Measurements from ENCODE around the gene BCL7B.
"Not testable (repeated sequence)": the region's sequence is repeated elsewhere in the genome, so short reads cannot be mapped to it uniquely, and the experiment has no call there.

BCL7B gene

GRCh38 chr7:73532224-73532623, 25.3 kb downstream of the BCL7B start:
- DNase-seq = no peak

- DNase-seq = peak; percentile 42
Measured at GRCh38 chr7:73530800-73531199, 26.7 kb downstream of the BCL7B start.

- DNase-seq = peak; percentile 9
Measured at GRCh38 chr7:73526896-73527821, 30.3 kb downstream of the BCL7B start.

- not testable (repeated sequence) for DNase-seq
Measured at GRCh38 chr7:73526158-73526494, 31.4 kb downstream of the BCL7B start.

DNA sequence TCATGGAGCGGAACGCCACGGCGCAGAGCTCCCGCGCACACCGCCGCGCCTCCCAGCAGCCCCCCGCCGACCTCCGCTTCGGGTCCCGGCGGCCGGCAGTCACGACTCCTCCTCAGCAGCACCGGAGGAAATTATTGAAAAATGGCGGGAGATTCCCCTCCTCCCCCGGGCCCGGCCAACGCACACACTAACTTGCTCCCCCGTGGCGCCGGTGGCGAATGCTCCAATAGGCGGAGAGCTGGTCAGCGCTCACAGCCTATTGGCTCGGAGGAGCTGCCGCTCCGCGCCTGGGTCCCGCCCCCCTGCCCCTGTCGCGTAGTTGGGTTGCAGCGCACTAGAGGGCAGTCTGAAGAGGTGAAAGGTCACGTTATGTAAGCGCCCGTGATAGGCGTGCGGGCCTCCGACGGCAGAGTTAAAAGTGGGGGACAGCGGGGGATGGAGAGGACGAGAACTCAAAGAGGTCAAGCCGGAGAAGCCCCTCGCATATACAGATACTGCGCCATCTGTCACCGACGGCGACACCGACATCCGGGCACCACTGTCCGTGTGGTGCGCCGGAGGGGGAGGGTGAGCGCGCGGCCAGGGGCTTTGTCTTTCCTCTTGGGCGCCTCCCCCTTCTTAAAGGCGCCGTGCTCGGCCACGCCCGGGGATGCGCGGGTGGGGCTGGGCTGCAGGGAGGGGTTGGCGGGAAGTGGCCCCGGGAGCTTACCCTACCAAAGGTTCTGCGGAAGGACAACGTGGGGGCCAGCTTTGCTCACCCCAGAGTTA, 35.2 kb downstream of the BCL7B start, which contains the start of gene BAZ1B:
TSS of gene BAZ1B (minus strand) at position 189 of the 768 bp plus-strand sequence. CDS start 360 bp downstream, outside the sequence.
- peak; percentile 98 for DNase-seq

DNA sequence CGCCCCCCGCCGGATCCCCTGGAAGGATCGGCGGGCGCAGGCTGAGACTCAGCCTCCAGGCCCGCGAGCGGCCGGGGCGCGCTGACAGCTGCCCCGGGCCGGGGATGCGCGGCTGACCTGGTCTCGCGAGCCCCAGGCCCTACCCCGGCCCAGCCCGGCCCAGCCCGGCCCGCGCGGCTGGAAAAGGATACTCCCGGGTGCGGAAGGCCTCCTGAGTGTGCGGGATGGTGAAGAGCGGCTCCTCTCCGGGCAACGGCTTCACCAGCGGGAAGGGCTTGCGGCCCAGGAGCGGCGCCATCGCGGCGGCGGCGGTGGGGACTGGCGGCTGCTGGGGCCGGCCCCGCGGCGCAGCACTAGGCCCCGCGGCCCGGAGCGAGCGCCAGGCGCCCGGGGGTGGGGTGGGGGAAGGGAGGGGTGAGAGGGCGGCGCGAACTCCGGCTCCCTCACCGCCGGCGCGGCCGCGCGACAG, 35.8 kb downstream of the BCL7B start:
- no peak for DNase-seq

GRCh38 chr7:73520673-73521635, 36.5 kb downstream of the BCL7B start:
- DNase-seq = peak; percentile 36

DNA sequence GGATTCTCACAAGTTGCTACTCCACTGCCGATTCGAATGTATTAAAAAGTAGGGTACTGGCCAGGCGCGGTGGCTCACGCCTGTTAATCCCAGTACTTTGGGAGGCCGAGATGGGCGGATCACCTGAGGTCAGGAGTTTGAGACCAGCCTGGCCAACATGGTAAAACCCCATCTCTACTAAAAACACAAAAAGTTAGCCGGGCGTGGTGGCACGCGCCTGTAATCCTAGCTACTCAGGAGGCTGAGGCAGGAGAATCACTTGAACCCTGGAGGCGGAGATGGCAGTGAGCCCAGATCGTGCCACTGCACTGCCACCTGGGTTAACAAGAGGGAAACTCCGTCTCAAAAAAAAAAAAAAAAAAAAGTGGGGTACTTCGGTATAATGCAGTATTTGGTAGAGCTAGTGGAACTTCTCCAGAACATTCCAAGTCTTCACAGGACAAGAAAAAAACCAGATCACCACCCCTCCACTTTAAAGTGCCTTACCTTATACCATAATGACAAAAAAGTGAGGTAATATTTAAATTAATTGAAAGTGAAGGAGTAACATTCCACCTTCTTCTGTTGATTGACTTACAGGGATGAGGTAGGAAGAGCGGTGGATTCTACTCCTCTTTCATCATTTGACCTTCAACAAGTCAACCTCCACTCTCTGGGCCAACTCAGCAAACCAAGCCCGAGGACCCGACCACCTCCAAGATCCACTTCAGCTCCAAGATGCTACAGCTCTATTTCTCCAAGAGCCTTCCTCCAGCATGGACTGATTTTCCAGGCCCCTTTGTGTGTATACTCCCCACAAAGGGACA, 37.4 kb downstream of the BCL7B start:
- no peak for DNase-seq

GRCh38 chr7:73518470-73518869, 39.0 kb downstream of the BCL7B start:
- DNase-seq = no peak

- DNase-seq = no peak
Measured at GRCh38 chr7:73517241-73517995, 40.1 kb downstream of the BCL7B start.

- peak; percentile 37 for DNase-seq
Measured at GRCh38 chr7:73515178-73515577, 42.3 kb downstream of the BCL7B start.

DNA sequence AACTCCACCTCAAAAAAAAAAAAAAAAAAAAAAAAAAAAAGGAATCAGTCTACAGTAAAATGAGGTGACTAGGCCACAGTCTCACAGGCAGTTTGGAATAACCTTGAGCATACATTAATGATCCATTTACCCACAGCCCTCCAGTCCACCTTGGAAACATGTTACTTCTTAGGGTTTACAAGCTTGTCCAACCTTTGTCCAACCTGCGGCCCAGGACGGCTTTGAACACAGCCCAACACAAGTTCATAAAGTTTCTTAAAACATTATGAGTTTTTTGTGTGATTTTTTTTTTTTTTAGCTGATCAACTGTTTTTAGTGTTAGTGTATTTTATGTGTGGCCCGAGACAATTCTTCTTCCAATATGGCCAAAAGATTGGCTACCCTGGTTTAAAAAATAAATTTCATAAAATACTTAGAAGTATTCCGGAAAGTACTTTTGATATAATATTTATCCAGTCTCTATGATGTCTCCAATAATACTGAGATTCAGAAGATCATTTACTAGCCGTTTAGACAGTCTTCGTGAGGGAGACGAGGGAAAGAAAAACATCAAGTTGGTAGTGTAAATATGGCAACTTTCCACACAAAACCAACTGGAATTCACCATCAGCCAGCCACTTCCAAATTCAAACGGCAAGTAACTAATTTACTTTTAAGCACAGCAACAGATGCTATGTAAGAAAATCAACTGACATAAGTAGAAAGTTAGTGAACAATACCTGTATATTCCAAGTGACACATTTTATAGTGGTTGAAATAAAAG, 45.3 kb downstream of the BCL7B start:
- no peak for DNase-seq

- DNase-seq = no peak
Measured at GRCh38 chr7:73509463-73509862, 48.0 kb downstream of the BCL7B start.

DNA sequence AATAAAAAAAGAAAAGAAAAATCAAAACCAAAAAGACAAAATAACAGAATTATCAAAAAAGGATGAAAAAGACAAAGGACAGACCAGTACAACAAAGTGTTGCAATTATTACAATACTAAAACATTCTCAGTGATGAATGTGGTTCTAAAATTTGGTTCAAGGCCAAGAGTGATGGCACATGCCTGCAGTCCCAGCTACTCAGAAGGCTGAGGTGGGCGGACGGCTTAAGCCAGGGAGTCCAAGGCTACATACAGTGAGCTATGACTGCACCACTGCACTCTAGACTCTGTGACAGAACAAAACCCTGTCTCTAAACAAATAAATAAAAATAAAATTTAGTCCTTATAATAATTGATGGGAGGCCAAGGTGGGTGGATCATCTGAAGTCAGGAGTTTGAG, 49.9 kb downstream of the BCL7B start:
- no peak for DNase-seq

DNA sequence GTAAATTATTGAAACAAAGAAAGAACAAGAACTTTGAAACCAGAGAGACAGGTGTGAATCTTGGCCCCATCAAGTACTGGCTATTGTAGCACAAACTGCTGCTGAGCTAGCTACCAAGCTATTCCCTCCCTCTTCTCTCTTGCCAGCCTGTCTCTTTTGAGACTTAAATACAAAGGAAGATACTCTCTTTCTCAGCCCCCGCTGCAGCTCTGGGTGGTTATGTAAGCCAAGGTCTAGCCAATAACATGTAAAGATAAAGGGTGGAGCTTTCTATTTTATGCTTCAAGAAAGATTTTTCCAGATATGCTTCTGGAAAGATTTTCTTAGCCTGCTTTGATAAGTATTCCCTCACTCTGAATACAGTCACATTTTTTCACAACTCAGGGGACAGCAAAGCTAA, 52.6 kb downstream of the BCL7B start:
- no peak for DNase-seq

- DNase-seq = no peak
Measured at GRCh38 chr7:73504017-73504416, 53.5 kb downstream of the BCL7B start.

- no peak for DNase-seq
Measured at GRCh38 chr7:73503229-73503628, 54.3 kb downstream of the BCL7B start.

DNA sequence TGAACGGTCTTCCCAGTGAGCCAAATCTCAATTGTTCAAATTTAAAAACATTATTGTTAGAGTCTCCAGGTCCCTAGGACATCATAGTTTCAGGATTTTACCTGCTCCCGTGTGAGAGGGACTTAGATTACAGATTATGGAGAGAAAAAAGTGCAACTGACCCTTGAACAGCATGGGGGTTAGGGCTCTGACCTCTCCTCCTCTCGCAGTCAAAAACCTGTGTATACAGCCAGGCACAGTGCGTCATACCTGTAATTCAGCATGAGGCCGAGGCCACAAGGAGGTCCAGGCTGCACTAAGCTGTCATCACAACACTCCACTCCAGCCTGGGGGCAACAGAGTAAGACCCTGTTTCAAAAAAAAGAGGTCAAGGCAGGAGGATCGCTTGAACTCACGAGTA, 60.9 kb downstream of the BCL7B start:
- DNase-seq = no peak

DNA sequence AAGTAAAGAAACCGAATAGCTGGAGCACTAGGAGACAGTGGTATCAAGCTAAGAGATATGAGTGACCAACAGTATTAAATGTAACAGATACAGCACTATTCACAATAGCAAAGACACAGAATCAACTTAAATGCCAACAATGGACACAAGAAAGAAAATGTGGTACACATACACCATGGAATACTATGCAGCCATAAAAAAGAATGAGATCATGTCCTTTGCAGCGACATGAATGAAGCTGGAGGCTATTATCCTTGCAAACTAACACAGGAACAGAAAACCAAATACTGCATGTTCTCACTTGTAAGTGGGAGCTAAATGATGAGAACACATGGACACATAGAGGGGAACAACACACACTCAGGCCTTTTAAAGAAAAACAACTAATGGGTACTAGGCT, 62.0 kb downstream of the BCL7B start:
- DNase-seq = not testable (repeated sequence)

GRCh38 chr7:73489976-73490375, 67.5 kb downstream of the BCL7B start:
- no peak for DNase-seq
